ENCODE data around the gene UNKL. TPM values are rescaled to one million over a fixed set of nuclear protein-coding genes. Genes with fewer than 3 reads are reported as not detected.

The UNKL gene
- total RNA-seq, 2 donors from 2014 or later = 32.6 to 96.7 TPM

GRCh38 chr16:1340730-1341494 lies 73.6 kb downstream of the UNKL start:
- intact Hi-C loops (cut with DNase I) = no loop called here
- no peak for DNase-seq (ENCODE audit: low spot score)
- 90% methylated on average over 36 of the region's 36 CpGs for WGBS
- TF ChIP-seq CTCF (IDR thresholded peaks at IDR 0.05) (no peak), POLR2AphosphoS5 (IDR thresholded peaks at IDR 0.05) (no peak), POLR2A (IDR thresholded peaks at IDR 0.05) (no peak)
- Histone ChIP-seq H3K4me1 (replicated peaks) (peaks cover 3% of the 10 kb centered on the region), H3K27me3 (replicated peaks; ENCODE audit: insufficient read depth) (no peaks in the 10 kb centered on the region), H3K9me3 (no peaks in the 10 kb centered on the region), H3K36me3 (no peaks in the 10 kb centered on the region), H3K4me3 (no peak overlapping the region), H3K27ac (no peak overlapping the region)

GRCh38 chr16:1338855-1339675 lies 75.4 kb downstream of the UNKL start:
- 73% methylated on average over 31 of the region's 31 CpGs for WGBS
- intact Hi-C loops (cut with DNase I) = no loop called here
- no peak overlapping the region for H3K4me3 ChIP-seq
- peaks cover 5% of the 10 kb centered on the region for H3K4me1 ChIP-seq (replicated peaks)
- no peaks in the 10 kb centered on the region for H3K9me3 ChIP-seq
- no peaks in the 10 kb centered on the region for H3K36me3 ChIP-seq
- no peak for DNase-seq (ENCODE audit: low spot score)
- H3K27ac ChIP-seq = no peak overlapping the region
- no peaks in the 10 kb centered on the region for H3K27me3 ChIP-seq (replicated peaks; ENCODE audit: insufficient read depth)
- TF ChIP-seq CTCF (IDR thresholded peaks at IDR 0.05) = no peak
- TF ChIP-seq POLR2AphosphoS5 (IDR thresholded peaks at IDR 0.05) = no peak

- Histone ChIP-seq H3K4me3 (no peak overlapping the region), H3K27ac (no peak overlapping the region), H3K36me3 (no peaks in the 10 kb centered on the region), H3K9me3 (no peaks in the 10 kb centered on the region), H3K27me3 (replicated peaks; ENCODE audit: insufficient read depth) (no peaks in the 10 kb centered on the region), H3K4me1 (replicated peaks) (peaks cover 3% of the 10 kb centered on the region)
- WGBS = 72% methylated on average over 16 of the region's 30 CpGs
- peak in 2 of 4 experiments; percentile 19 to 35 for TF ChIP-seq CTCF (IDR thresholded peaks at IDR 0.05)
- no peak for TF ChIP-seq POLR2AphosphoS5 (IDR thresholded peaks at IDR 0.05)
- DNase-seq (ENCODE audit: low spot score) = no peak
- intact Hi-C loops (cut with DNase I) = no loop called here
These were observed 76.3 kb downstream of the UNKL start for GRCh38 chr16:1338119-1338730.

- Histone ChIP-seq H3K36me3 (no peaks in the 10 kb centered on the region), H3K27ac (no peak overlapping the region), H3K27me3 (replicated peaks; ENCODE audit: insufficient read depth) (no peaks in the 10 kb centered on the region), H3K9me3 (no peaks in the 10 kb centered on the region), H3K4me1 (replicated peaks) (peaks cover 6% of the 10 kb centered on the region), H3K4me3 (no peak overlapping the region)
- no peak for DNase-seq (ENCODE audit: low spot score)
- WGBS = 61% methylated on average over 9 of the region's 9 CpGs
- intact Hi-C loops (cut with DNase I) = no loop called here
- TF ChIP-seq POLR2A (IDR thresholded peaks at IDR 0.05) = no peak
- no peak for TF ChIP-seq CTCF (IDR thresholded peaks at IDR 0.05)
- no peak for TF ChIP-seq POLR2AphosphoS5 (IDR thresholded peaks at IDR 0.05)
These were observed 77.0 kb downstream of the UNKL start for GRCh38 chr16:1337486-1337885.
